ENCODE data around the gene OTUD6A.
"Not testable (repeated sequence)": the region's sequence is repeated elsewhere in the genome, so short reads cannot be mapped to it uniquely, and the experiment has no call there.

The OTUD6A gene

GRCh38 chrX:70049406-70049805 is 12.9 kb upstream of the OTUD6A start:
- DNase-seq (ENCODE audit: low read depth) = no peak

DNA sequence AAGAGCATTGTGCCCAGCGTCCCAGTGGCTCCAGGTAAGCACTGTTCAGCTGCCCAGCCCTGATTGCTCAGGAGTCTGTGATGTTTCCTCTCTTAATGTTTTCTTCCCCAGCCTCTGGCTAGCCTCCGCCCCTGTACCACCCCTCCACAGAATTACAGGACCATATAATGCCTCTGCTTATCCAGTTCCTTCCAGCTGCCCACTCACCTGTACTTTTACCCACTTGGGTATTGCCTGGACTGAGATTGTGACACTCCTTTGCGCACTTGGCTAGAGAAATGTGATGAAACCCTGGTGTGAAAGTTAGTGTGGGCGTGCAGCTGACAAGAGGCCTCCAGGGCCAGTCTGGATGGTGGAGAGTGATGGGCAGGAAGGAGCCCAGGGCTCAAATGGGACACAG is 12.3 kb upstream of the OTUD6A start, which contains the start of gene AWAT2:
Gene AWAT2 (minus strand): TSS at position 14 of the 400 bp plus-strand sequence. CDS start 6 bp downstream, at position 8.
- no peak for DNase-seq (ENCODE audit: low read depth)

DNA sequence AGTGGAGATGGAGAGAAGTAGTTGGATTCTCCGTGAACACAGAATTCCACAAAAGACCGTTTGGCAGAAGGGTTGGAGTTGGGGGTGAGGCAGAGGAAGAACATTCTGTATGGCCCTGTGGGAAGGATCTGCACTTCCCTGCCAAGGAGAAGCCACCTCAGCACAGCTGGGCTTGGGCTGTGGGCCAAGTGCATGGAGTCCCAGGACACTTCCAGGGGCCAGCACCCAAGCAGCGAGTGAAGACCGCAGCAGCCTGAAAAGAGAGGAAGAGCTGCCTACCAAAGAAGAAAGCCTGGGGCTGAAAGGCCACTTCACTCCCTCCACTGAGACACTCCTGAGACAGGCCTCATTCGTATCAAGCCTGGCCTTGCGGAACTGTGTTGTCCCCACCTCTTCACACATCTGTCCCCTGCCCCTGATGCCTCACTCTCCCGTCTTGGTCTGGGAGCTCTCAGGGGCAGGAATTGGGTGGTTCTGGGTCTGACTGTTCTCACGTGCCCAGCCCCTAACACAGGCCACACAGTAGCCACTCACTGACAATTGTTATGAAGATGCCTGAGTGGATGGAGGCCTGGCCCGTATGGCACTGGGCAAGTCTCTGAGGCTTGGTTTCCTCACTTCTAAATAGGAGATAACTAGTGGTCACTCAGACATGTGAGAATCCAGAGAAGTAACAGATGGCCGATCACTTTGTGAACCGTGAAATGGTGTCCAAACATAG is 9.2 kb upstream of the OTUD6A start:
- DNase-seq (ENCODE audit: low read depth) = no peak

- DNase-seq (ENCODE audit: low read depth) = no peak
Observed at GRCh38 chrX:70054391-70054790, 7.9 kb upstream of the OTUD6A start.

GRCh38 chrX:70062961-70063550 is 799 bp downstream of the OTUD6A start:
- DNase-seq (ENCODE audit: low read depth) = no peak

- no peak for DNase-seq (ENCODE audit: low read depth)
Observed at GRCh38 chrX:70066646-70067045, 4.4 kb downstream of the OTUD6A start.

DNA sequence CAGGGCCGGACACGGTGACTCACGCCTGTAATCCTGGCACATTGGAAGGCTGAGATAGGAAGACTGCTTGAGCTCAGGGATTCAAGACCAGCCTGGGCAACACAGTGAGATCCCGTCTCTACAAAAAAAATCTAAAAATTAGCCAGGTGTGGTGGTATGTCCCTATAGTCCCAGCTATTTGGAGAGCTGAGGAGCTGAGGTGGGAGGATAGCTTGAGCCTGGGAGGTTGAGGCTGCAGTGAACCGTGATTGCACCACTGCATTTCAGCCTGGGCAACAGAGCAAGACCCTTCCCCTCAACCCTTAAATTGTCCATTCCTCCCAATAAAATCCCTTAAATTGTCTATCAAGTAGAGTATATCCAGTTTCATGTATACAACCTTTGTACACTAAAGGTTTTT is 17.0 kb downstream of the OTUD6A start:
- DNase-seq (ENCODE audit: low read depth) = no peak

DNA sequence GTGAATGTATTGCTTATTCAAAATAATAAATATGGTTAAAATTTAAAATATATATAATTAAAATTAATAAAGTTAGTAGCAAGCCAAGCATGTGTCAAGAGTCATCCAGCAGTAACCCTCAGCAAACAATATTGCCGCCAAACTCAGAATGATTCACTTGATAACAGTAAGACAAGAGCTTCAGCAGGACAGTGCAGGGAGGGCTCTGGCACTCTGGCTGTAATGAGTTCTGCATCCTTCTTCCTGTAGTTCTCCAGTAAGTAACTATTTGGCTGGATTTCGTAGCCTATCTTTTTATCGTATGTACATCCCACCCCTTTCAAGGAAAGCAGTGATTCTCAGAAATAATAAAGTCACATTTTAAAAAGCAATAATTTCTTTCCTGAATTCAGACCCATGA is 17.6 kb downstream of the OTUD6A start:
- DNase-seq (ENCODE audit: low read depth) = no peak

DNA sequence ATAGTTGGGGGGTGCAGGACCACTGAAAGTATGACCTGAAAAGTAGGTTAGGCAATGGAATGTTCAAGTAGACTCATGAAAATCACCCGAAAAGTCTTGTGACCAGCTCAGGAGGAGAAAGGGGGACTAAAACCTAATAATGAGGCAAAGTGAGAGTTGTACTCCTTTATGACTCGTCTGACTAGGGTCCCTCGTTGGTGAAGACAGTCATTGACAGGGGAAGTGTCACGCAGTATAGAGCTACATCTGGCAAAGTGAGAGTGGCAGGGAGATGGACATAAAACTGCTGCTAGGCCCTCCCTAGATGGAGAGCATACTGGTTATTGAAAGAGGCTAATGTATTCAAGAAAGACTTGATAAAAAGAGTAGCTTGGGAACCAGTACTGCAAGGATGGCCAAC is 20.5 kb downstream of the OTUD6A start:
- DNase-seq (ENCODE audit: low read depth) = no peak

GRCh38 chrX:70084592-70085240 is 22.5 kb downstream of the OTUD6A start:
- no peak for DNase-seq (ENCODE audit: low read depth)

DNA sequence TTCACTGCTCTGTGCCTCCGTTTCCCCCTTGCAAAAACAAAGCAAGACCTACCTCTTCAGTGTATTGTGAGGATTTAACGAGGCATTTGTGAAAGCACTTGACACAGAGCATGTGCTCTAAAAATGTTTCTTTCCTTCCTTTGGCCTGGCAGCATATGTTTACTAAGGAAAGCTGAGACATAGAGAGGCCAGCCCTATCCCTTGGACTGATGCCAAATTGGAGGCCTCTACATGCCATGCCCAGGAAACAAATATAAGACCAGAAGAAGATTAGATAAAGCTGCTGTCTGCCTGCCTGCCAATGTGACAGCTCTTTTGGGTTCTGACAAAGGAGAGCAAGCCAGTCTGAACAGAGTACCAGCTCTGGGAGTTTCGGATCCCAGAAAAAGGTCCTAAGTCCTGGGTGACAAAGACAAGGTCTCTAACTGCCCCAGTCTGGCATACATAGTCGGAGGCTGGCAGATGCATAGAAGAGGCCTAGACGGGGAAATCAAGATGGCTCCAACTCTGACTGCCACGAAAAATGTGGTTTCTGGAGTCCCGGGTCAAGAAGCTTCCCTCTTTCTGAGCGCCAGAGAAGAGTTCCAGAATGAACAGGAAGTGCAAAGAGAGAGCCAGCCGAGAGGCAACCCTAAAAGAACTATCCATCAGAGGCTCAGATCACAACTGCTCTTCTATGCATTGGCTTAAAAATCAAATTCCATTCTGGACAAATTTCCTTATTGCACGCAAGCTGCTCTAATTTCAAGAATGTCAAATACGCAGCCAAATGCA is 25.8 kb downstream of the OTUD6A start:
- DNase-seq (ENCODE audit: low read depth) = peak; percentile 15

- DNase-seq (ENCODE audit: low read depth) = no peak
Observed at GRCh38 chrX:70088751-70089150, 26.5 kb downstream of the OTUD6A start.

DNA sequence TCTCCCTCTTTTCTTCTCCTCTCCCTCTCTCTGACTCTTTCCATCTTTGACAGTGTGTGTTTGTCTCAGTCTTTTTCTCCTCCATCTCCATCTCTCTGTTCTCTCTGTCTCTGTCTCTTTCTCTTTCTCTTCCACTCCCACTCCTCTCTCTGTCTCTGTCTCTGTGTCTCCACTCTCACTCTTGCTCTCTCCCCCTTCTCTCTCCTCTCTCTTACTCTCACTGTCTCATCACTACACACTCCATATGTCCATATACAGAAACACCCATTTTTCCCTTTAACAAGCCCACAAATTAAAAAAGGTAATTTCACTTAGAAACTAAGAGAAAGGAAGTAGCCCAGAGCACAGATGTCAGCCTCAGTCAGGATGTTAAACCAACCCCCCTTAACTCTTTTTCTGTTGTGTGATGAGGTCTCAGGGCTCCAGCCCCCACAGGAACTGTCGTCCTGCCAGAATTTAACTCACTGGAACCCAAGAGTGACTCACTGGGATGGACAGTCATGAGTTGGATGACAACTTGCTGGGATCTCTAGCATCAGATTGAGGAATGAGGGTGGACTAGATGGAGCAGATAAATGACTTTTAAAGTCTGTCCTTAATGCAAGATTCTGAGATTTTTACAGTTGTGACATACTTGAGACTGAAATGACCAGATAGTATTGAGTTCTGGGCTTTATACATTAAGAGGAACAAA is 27.5 kb downstream of the OTUD6A start:
- DNase-seq (ENCODE audit: low read depth) = no peak

DNA sequence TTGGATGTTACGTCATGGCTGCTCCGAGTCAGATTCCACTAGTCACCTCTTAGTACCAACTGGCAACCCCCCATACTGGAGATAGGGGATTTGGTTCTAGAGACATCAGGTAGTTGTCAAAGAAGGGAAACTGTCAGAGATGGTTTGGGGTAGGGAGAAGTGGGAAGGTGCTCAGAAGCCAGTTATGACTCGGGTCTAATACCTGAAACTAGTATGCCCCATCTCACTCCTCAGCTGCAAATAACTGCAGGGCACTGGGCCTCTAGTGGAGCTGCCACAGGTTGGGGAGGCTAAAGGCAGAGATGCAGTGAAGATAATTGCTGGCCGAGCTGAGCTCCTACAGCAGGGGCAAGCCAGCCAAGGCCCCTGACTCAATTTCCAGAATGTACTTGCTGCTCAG is 30.0 kb downstream of the OTUD6A start:
- no peak for DNase-seq (ENCODE audit: low read depth)

DNA sequence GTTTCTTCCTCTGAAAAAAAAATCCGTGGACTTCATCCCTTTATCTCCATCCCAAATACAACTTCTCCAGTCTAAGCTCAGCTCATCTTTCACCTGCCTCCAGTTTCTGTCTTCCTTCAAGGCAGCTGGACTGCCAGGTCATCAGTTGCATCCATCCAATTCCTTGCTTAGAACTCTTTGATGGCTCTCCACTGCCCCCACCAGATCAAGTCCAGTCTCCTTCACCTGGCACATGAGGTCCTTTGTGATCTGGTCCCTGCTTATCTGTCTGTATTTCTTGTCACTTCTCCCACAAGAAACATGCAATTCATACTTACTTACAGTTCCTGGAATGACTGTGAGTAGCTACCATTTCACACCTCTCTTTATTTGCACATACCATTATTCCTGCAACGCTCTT is 33.8 kb downstream of the OTUD6A start:
- DNase-seq (ENCODE audit: low read depth) = peak; percentile 3

- DNase-seq (ENCODE audit: low read depth) = no peak
Observed at GRCh38 chrX:70105229-70105628, 43.0 kb downstream of the OTUD6A start.

GRCh38 chrX:70111436-70112026 is 49.3 kb downstream of the OTUD6A start:
- not testable (repeated sequence) for DNase-seq (ENCODE audit: low read depth)
